Mucosa of rectum (tissue), 2 donors: ENCODE results near the gene ZNF32.
A peak's percentile ranks its signal among the peaks of the same experiment; 100 is the strongest.

Experiments
- H3K27ac ChIP-seq, 2 donors: one replicate each; pipeline ENCODE4 v1.7.0; 2013; ENCODE audit warnings: inconsistent platforms in 2 of 2, low read depth in 2 of 2, low read length in 2 of 2
- H3K27me3 ChIP-seq, 2 donors: one replicate each; pipeline ENCODE4 v1.7.0; 2013; ENCODE audit warnings: low read length in 2 of 2; ENCODE audit not compliant: control insufficient read depth in 2 of 2, insufficient read depth in 2 of 2
- H3K36me3 ChIP-seq, 2 donors: one replicate each; pipeline ENCODE4 v1.7.0; 2013; ENCODE audit warnings: low read length in 2 of 2; ENCODE audit not compliant: control insufficient read depth in 2 of 2, insufficient read depth in 2 of 2
- H3K4me1 ChIP-seq, 2 donors: one replicate each; pipeline ENCODE4 v1.7.0; 2013; ENCODE audit warnings: low read length in 2 of 2, mild to moderate bottlenecking in 1 of 2; ENCODE audit not compliant: control insufficient read depth in 2 of 2, insufficient read depth in 2 of 2
- H3K4me3 ChIP-seq, 2 donors: one replicate each; pipeline ENCODE4 v1.7.0; 2013; ENCODE audit warnings: low read length in 2 of 2
- H3K9ac ChIP-seq, 2 donors: one replicate each; pipeline ENCODE4 v1.7.0; 2013; ENCODE audit warnings: low read length in 2 of 2, low read depth in 1 of 2, mild to moderate bottlenecking in 1 of 2
- H3K9me3 ChIP-seq, 2 donors: one replicate each; pipeline ENCODE4 v1.7.0; 2013; ENCODE audit warnings: low read length in 2 of 2; ENCODE audit not compliant: control insufficient read depth in 2 of 2
- donor health status: healthy.
- donor health status: Normal muscosa, but diverticular disease.

Gene ZNF32, protein sequence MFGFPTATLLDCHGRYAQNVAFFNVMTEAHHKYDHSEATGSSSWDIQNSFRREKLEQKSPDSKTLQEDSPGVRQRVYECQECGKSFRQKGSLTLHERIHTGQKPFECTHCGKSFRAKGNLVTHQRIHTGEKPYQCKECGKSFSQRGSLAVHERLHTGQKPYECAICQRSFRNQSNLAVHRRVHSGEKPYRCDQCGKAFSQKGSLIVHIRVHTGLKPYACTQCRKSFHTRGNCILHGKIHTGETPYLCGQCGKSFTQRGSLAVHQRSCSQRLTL

GRCh38 chr10:43648398-43649184 lies at the start of gene ZNF32:
ZNF32 (minus strand) TSS chr10:43648881; CDS start chr10:43646133, 2,748 bp downstream.
- H3K4me3 ChIP-seq, result peak within 1 kb of the TSS; percentile 68 to 84
- H3K36me3 ChIP-seq, result peaks cover 25 to 27% of the 10 kb centered on the region in 2 donors
- H3K27ac ChIP-seq, result peak within 1 kb of the TSS; percentile 46 to 59
- no peaks in the 10 kb centered on the region for H3K27me3 ChIP-seq
- H3K9me3 ChIP-seq, result peaks cover 23 to 24% of the 10 kb centered on the region in 2 donors
- peak within 1 kb of the TSS; percentile 76 to 85 for H3K9ac ChIP-seq
- peaks cover 0 to 3% of the 10 kb centered on the region in 2 donors for H3K4me1 ChIP-seq

DNA sequence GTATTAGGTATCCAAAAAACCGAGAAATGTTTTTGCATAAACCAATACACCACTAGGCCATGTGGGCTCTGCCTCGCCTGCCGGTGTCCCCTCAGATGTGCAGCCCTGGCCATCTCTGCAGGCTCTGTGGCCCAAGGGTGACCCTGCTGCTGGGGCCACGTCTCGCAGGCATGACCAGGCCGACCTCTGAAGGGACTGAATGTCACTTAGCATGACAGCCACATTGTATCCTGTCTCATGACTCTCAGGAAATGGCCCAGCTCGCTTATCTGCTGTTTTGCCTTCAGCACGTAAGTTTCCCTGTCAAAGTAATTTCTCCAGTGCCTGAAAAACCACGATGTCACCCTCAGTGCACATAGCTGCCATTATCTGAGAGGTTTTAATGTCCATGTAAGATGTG lies 49.5 kb upstream of the ZNF32 start:
- Histone ChIP-seq H3K27ac (no peak overlapping the region), H3K4me3 (no peak overlapping the region), H3K4me1 (no peaks in the 10 kb centered on the region), H3K9me3 (no peaks in the 10 kb centered on the region), H3K36me3 (no peaks in the 10 kb centered on the region), H3K27me3 (no peaks in the 10 kb centered on the region), H3K9ac (no peak overlapping the region)

GRCh38 chr10:43696909-43697483 lies 48.3 kb upstream of the ZNF32 start:
- H3K4me3 ChIP-seq, result no peak overlapping the region
- no peaks in the 10 kb centered on the region for H3K4me1 ChIP-seq
- no peak overlapping the region for H3K27ac ChIP-seq
- H3K9ac ChIP-seq, result no peak overlapping the region
- no peaks in the 10 kb centered on the region for H3K9me3 ChIP-seq
- no peaks in the 10 kb centered on the region for H3K36me3 ChIP-seq
- peaks cover 0 to 3% of the 10 kb centered on the region in 2 donors for H3K27me3 ChIP-seq

DNA sequence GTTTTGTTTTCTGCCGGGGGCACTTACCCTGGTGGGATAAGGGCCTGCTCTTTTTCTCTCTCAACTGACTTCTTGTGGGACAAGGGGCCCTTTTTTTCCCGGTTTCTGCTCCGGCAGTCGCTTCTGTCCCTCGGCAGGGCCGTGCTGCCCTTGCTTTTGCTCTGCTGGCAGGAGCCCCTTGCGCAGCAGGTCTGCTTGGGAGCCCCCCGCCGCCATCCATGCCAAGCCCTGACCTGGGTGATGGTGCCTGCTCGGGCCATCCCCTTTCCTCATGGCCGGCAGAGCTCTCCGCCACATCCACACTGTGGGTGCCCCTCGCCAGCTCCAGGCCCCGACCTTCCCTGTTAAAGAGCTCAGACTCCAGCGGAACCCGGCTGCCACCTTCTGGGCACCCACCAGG lies 47.0 kb upstream of the ZNF32 start:
- H3K36me3 ChIP-seq, result no peaks in the 10 kb centered on the region
- no peak overlapping the region for H3K27ac ChIP-seq
- H3K27me3 ChIP-seq, result peaks cover 0 to 4% of the 10 kb centered on the region in 2 donors
- no peaks in the 10 kb centered on the region for H3K4me1 ChIP-seq
- H3K9ac ChIP-seq, result no peak overlapping the region
- H3K4me3 ChIP-seq, result no peak overlapping the region
- no peaks in the 10 kb centered on the region for H3K9me3 ChIP-seq

DNA sequence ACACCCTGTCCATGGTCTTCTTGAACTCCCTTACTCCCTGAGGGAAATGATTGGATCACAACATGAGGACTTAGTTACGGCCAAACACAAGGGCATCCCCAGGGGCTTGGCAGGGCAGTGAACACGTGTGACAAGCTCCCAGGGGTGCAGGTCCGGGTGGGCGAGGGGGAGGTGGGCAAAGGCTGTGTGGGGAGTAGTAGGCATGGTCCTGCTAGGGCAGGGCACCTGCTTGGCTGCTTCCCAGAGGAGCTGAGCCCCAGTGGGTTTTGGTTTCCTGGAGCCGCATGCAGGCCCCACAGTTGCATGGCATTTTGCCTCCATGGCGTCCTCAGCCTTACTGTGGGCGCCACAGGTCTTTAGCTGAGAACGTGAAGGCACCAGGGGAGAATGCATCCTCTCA lies 46.6 kb upstream of the ZNF32 start:
- Histone ChIP-seq H3K9me3 (no peaks in the 10 kb centered on the region), H3K4me3 (no peak overlapping the region), H3K27me3 (peaks cover 0 to 4% of the 10 kb centered on the region in 2 donors), H3K4me1 (peaks cover 0 to 2% of the 10 kb centered on the region in 2 donors), H3K9ac (no peak overlapping the region), H3K27ac (no peak overlapping the region), H3K36me3 (no peaks in the 10 kb centered on the region)

GRCh38 chr10:43694526-43694925 lies 45.8 kb upstream of the ZNF32 start:
- H3K27ac ChIP-seq, result no peak overlapping the region
- H3K36me3 ChIP-seq, result no peaks in the 10 kb centered on the region
- H3K27me3 ChIP-seq, result peaks cover 0 to 4% of the 10 kb centered on the region in 2 donors
- no peak overlapping the region for H3K9ac ChIP-seq
- no peaks in the 10 kb centered on the region for H3K9me3 ChIP-seq
- H3K4me3 ChIP-seq, result no peak overlapping the region
- peaks cover 0 to 8% of the 10 kb centered on the region in 2 donors for H3K4me1 ChIP-seq

GRCh38 chr10:43693602-43694001 lies 44.9 kb upstream of the ZNF32 start:
- H3K9ac ChIP-seq, result no peak overlapping the region
- no peaks in the 10 kb centered on the region for H3K36me3 ChIP-seq
- H3K9me3 ChIP-seq, result no peaks in the 10 kb centered on the region
- peaks cover 3 to 10% of the 10 kb centered on the region in 2 donors for H3K4me1 ChIP-seq
- no peak overlapping the region for H3K4me3 ChIP-seq
- H3K27ac ChIP-seq, result no peak overlapping the region
- H3K27me3 ChIP-seq, result peaks cover 0 to 4% of the 10 kb centered on the region in 2 donors

GRCh38 chr10:43692051-43692825 lies 43.6 kb upstream of the ZNF32 start:
- no peaks in the 10 kb centered on the region for H3K9me3 ChIP-seq
- H3K9ac ChIP-seq, result no peak overlapping the region
- H3K36me3 ChIP-seq, result no peaks in the 10 kb centered on the region
- no peak overlapping the region for H3K4me3 ChIP-seq
- no peak overlapping the region for H3K27ac ChIP-seq
- peaks cover 0 to 4% of the 10 kb centered on the region in 2 donors for H3K27me3 ChIP-seq
- H3K4me1 ChIP-seq, result peaks cover 3 to 10% of the 10 kb centered on the region in 2 donors

GRCh38 chr10:43691485-43691884 lies 42.8 kb upstream of the ZNF32 start:
- Histone ChIP-seq H3K9ac (no peak overlapping the region), H3K27me3 (peaks cover 0 to 4% of the 10 kb centered on the region in 2 donors), H3K27ac (no peak overlapping the region), H3K9me3 (no peaks in the 10 kb centered on the region), H3K4me1 (peaks cover 3 to 10% of the 10 kb centered on the region in 2 donors), H3K4me3 (no peak overlapping the region), H3K36me3 (no peaks in the 10 kb centered on the region)
